ENCODE results near the gene RBFOX2.
"Not testable (repeated sequence)": the region's sequence is repeated elsewhere in the genome, so short reads cannot be mapped to it uniquely, and the experiment has no call there.

Gene RBFOX2

DNA sequence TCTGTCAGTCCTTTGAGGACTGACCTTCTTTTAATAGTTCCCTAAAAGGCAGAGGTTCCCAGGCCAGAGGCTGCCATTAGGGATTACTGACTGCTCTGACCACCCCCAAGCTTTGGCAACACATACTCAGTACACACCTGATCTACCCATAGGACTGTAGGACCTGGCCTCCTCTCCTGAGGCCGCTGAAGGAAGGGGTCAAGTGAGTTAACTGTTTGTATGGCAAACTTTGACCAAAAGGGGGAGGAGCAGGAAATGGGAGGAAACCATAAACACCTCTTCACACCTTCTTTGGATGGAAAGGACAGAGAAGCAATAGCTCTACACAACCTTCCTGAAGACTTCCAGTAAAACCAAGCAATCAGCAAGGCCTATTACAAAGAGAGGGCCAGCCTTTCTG, 207.0 kb downstream of the RBFOX2 start:
- no peak for DNase-seq (ENCODE audit: low spot score)

DNA sequence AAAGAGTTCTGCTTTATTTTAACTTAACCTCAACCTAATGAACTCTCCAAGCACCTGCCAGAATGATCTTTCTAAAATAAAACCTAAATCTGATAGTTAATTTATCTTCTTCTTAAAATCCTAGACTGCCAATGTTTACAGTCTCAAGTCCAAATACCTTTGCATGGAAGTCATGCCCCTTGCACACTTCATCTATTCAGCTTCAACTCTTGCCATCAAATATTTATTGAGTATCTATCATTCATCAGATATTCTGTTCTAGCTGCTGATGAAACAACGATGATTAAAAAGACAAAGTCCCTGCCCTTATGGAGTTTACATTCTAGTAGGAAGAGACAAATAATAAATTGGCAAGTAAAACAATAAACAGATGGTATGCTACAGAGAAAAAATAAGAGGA, 209.2 kb downstream of the RBFOX2 start:
- no peak for DNase-seq (ENCODE audit: low spot score)

DNA sequence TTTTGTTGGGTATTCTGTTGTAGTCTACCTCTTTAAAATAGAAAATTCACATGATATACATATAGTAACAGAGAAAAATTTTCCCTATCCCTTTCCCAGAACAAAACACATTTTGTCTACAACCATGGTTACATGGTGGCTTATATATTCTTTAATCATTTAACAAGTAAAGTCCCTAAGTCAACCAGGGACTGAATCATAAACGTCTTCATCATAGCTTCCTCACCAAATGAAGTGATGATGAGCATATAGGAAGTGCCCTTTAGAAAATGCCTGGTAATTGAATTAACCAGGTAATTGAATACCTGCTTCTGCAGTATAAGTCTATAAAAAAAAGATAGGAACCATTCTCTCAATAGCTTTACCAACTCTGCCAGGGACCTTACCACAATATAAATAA, 209.7 kb downstream of the RBFOX2 start:
- DNase-seq (ENCODE audit: low spot score): no peak

DNA sequence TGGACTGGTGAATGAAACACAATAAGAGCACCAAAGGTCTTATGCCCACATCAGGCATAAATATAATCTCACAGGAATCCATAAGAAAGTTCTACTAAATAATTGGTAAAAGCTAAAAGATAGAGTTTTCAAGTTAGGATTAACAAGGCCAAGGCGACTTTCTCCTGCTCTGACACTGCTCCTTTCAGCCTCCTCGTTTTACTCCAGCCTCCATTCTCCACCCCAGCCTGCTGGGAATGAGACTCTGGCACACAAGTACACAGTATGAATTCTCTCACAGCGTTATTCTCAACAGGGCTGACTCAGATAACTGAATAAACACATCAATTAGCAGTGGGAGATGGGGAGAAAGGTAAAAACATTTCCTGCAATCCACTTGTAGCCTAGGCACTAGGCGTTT, 216.0 kb downstream of the RBFOX2 start:
- no peak for DNase-seq (ENCODE audit: low spot score)

DNA sequence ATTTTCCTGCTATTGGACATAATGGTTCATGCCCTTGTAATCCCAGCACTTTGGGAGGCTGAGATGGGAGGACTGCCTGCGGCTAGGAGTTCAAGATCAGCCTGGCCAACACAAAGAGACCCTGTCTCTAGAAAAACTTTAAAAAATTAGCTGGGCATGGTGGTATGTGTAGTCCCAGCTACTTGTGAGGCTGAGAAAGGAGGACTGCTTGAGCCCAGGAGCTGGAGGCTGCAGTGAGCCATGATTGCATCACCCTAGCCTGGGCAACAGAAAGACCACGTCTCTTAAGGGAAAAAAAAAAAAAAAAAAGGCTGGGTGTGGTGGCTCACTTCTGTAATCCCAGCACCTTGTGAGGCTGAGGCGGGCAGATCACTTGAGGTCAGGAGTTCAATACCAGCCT, 217.0 kb downstream of the RBFOX2 start:
- DNase-seq (ENCODE audit: low spot score): no peak

DNA sequence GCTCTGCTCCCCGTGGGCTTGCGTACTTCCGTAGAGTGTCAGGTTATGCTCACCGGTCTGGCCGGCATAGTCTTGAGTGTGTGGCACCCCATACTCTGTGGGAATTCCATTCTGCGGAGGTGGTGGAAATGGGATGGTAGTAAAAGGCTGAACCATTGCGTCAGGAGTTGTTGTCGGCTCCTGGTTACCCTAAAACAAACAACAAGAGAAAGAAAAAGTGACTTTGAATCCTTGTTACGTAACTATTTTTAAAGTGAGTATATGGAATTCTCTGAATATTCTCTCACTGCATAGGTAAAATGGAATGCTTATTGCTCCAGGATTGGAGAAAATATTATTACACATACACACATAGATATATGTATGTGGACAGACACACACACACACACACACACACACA, 218.8 kb downstream of the RBFOX2 start:
- no peak for DNase-seq (ENCODE audit: low spot score)

DNA sequence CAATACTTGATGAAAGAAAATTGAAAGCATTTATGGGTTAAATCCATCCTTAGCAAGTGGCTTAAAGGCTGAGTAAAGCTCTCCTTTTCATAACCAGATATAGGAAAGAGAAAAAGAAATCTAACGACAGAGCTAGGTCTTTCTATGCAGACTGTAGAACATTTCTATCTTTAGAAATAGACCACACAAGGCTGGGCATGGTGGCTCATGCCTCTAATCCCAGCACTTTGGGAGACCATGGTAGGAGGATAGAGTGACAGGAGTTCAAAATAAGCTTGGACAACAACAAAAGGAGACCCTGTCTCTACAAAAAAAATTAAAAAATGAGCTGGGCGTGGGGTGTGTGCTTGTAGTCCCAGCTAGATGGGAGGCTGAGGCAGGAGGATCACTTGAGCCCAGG, 220.2 kb downstream of the RBFOX2 start:
- no peak for DNase-seq (ENCODE audit: low spot score)

DNA sequence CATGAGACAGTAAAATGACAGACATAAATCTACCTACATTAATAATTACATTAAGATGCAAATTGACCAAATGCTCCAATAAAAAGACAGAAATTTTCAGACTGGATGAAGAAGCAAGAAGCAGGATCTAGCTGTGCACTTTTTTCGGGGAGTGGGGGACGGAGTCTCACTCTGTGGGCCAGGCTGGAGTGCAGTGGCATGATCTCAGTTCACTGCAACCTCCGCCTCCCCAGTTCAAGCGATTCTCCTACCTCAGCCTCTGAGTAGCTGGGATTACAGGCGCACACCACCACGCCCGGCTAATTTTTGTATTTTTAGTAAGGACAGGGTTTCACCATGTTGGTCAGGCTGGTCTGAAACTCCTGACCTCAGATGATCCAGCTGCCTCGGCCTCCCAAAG, 222.0 kb downstream of the RBFOX2 start:
- DNase-seq (ENCODE audit: low spot score): not testable (repeated sequence)

DNA sequence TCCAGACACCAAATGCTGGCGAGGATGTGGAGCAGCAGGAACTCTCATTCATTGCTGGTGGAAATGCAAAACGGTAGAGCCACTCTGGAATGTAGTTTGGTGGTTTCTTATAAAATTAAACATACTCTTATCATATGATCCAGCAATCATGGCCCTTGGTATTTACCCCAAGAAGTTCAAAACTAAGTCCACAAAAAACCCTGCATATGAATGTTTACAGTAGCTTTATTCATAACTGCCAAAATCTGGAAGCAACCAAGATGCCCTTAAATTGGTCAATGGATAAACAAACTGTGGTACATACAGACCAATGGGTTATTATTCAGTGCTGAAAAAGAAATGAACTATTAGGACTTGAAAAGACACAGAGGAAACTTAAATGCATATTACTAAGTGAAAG, 223.2 kb downstream of the RBFOX2 start:
- DNase-seq (ENCODE audit: low spot score): no peak

DNA sequence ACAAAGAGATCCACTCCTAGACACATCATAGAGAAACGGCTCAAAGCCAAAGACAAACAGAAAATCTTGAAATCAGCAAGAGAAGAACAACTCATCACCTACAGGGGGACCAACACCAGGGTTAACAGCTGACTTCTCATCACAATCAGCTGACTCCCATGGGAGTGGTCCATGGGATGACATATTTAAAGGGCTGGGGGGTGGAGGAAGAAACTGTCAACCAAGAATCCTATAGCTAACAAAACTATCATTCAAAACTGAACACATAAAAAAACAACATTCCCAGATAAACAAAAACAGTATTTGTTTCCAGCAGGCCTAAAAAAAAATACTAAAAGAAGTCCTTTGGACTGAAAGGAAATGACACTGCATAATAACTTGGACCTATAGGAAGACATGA, 224.2 kb downstream of the RBFOX2 start:
- no peak for DNase-seq (ENCODE audit: low spot score)

DNA sequence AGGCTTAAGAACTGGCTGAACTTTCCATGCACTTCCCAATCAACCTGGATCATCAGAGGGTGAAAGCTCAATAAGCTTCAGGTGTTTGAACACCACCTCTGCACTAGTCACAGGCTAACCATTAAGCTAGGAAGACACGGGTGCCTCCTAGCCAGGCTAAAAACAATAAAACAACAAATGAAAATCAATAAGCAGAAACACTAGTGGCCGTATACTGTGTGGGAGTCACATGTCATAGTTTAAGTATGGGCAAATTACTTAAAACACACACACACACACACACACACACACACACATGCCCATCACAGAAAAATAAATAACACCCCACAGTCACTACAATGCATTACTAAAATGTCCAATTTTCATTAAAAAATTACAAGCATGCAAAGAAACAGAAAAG, 225.7 kb downstream of the RBFOX2 start:
- DNase-seq (ENCODE audit: low spot score): no peak

DNA sequence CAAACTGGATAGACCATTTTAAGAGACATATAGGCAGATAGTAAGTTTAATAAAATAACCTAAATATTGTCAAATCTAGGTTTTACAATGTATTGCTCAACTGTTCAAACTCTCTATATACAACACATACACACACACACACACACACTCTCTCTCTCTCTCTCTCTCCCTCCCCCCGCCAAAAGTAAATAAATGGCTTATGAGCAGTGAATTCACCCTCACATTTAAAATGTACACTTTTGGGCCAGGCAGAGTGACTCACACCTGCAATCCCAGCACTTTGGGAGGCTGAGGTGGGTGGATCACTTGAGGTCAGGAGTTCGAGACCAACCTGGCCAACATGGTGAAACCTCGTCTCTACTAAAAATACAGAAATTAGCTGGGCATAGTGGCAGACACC, 227.3 kb downstream of the RBFOX2 start:
- DNase-seq (ENCODE audit: low spot score): not testable (repeated sequence)

DNA sequence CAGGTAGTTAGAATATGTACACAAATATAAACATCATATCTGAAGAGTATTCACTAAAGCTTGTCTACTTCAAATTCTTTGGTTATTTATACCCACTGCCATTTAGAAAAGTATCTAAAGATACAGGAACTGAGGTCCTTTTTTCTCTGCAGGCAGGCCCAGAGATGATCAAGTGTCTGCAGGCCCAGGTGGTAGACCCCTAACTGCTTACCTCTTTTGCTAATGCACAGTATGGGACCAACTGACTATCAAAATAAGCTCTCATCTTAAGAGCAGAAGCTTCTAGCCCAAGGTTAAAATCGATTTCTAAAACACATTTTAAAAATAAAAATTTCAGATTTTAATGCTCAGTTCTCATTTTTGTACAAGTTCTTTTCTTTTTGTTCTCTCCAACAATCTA, 229.5 kb downstream of the RBFOX2 start:
- DNase-seq (ENCODE audit: low spot score): no peak

DNA sequence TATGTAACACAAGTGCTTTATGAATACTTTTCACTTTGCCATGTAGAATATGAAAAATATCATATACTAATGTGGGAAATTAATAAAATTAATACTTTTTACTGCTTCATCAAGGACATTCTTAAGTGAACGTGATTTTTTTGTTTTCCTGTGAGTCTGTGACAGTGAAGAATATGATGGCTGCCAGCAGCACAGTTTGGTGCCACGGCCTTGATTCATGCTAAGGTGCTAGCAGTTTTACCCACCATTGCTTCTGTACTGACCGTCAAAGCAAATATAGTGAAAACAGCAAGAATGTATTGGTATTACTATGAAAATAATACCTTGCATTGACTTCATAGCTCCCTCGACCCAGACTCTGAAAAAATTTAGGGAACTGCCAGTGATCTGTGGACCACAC, 231.2 kb downstream of the RBFOX2 start:
- no peak for DNase-seq (ENCODE audit: low spot score)

DNA sequence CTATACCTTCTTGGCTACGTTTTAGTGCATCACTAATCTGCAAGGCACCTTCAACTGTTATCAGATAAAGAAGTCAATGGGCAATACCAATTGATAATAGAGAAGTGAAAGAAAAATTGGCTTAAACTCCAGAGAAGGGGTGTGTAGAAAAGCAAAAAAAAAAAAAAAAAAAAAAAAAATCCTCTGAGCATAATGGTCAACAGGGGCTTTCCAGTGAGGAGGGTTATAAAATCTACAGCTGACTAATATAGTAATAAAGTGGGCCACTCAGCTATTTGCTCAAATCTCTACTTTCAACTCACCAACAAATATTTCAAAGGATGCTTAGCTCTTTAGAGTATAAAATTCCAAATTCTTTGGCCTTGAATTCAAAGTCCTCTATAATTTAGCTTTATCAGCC, 233.1 kb downstream of the RBFOX2 start:
- no peak for DNase-seq (ENCODE audit: low spot score)

DNA sequence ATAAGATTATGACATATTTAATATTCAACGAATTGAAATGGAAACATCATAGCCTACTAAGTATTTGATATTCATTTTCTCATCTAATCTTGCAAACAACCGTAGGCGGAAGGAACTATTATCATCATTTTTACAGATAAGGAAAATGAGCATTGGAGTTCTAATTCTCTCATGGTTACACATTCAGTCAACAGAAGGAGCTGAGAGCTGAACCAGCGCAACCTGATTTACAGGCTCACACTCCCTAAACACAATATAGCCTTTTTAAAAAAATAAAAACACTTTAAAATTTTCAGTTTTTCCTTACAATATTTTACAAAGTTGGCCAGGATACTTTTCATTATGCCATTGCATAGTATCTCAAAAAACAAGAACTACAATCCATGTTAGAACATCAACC, 236.1 kb downstream of the RBFOX2 start:
- DNase-seq (ENCODE audit: low spot score): no peak

DNA sequence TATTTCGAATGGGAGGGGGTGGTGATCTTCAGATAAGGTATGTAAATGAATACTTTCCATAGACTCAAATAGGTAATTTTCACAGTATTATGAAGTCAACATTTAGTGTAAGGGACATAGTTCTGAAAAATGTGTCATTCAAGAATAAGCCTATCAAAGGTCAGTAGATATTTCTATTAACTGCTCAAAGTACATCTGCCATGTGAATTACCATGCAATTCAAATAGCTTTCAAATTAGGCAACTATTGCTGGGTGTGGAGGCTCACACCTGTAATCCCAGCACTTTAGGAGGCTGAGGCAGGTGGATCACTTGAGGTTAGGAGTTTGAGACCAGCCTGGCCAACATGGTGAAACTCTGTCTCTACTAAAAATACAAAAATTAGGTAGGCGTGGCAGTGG, 236.8 kb downstream of the RBFOX2 start:
- DNase-seq (ENCODE audit: low spot score): not testable (repeated sequence)

DNA sequence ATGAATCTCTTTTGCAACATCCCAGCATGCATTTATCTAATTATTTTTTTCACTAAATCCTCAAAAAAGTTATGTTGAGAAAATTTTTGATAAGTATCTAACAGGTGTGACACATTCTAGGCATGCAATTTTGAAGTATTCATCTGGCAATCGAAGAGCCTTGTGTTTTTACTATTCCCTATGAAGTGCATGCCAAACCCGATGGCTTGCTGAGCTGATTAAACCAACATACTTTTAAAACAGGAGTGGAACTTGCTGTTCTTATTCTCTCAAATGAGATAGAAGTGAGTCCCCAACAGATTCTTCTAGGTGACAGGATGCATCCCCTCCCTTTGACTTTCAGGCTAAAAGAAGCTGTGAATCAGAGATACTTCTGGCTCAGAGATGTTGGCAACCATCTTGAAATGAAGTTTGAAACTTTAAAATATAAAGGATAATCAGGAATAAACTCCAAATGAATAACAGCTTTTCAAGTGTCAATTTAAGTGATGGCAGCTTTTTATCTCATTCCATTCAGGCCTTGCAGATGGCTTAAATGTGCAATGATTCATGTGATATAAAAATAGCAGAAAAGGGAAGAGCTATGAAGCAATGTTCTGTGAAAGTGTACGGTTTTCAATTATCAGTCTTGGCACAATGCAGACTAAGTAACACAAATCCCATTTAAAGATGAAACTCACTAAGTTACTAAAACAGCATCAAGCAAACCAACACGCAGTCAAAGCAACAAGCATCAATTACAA, 243.3 kb downstream of the RBFOX2 start:
- peak; percentile 16 for DNase-seq (ENCODE audit: low spot score)

DNA sequence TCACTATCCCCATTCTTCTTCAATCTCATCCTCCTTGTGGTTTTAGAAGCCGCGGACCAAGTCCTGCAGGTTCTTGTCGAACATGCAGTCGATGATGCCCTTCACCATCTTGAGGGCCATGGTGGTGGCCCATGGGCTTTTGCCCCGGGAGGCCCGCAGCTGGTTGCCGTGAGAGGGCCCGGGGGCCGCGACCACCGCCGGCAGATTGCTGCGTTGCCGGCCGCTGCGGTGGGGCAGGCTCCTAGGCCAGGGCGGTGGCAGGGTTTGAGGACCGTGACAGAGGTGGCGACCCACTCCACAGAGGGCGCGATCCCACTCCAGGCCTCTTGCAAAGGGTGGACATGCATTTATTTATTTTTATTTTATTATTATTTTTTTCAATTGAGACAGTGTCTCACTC, 244.0 kb downstream of the RBFOX2 start:
- no peak for DNase-seq (ENCODE audit: low spot score)

DNA sequence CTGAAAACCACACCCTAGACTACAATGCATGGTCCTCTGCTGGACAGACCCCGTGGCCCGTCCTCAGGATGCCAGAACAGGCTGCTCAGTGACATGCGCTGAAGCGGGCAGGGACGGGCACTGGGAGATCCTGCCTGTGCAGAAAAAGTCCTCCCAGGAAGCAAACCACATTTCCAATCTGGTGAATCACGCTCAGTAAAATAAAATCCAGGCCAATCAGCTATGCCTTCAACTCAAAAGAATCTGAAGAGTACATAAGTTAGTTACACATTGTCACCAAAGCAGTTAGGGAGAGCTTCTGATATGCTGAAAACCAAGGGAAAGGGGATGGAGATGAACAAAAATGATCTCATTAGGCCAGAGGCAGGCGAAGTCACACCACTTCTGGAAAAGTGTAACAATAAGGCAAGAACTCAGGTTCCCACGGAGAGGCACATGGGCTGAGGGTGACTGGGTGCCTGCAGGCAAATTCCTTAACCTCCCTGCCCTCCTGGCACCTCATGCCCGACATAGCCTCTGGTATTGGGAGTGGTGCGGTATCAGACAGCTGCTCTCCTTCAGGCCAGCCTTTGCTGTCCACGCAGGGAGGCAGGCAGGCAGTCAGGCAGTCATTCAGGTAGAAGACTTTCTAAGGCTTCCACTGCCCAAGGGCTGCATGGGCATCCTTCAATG, 244.5 kb downstream of the RBFOX2 start:
- no peak for DNase-seq (ENCODE audit: low spot score)

DNA sequence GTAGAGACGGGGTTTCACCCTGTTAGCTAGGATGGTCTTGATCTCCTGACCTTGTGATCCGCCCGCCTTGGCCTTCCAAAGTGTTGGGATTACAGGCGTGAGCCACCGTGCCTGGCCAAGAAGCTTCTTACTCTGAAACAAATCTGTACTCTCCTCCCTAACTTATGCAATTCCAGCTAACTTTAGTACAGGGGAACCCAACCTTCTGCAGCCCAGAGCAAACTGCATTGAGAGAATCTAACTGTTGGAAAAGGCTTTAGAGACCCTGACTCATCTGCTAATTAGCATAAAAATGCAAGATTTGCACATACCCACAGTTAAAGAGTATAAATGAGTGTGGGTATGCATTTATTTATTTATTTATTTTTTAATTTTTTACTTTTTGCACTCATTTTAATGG, 246.1 kb downstream of the RBFOX2 start:
- no peak for DNase-seq (ENCODE audit: low spot score)

DNA sequence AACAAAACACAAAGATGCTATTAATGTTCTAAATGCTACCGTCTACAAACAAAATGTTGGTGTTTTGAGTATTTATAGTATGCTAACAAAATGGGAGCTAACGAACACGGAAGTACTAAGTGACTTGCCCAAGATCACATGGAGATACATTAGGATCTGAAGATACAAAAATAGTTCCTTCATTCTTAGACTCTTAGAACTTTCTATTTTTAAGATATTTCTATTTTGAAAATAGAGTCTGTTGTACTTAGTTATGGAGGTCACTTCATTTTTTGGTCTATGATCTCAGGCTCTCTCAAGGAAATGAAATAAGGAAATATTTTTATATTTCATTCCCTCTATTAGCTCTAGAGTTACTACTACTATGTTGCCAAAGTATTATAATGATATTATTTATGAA, 246.7 kb downstream of the RBFOX2 start:
- DNase-seq (ENCODE audit: low spot score): no peak

DNA sequence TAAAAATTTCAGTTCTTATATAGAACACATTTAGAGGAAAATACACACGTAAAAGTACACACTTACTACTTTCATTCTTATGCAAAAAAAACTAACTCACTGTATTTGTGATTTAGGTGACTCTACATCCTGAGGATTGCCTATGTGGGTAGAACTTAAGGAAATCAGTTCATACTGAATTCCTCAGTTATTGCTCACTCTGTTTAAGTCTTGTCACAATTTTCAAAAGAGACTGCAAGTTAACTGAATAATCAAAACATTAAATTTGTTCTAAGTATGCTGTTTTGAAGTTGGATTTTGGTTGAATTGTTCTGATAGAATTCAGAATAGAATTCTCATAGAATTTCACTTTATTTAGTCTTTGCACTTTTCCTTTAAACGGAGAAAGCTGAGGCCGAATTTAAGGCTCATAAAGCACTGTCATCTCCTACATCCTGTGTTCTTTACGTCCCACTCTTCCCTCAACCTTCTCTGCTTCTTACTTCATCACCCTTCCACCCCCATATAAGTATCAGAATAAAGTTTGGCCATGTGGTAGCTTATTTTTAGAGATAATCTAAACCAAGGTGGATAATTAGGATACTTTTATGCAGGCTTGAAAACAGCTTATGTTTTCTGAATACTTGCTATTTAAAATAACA, 251.2 kb downstream of the RBFOX2 start:
- DNase-seq (ENCODE audit: low spot score): peak; percentile 51

DNA sequence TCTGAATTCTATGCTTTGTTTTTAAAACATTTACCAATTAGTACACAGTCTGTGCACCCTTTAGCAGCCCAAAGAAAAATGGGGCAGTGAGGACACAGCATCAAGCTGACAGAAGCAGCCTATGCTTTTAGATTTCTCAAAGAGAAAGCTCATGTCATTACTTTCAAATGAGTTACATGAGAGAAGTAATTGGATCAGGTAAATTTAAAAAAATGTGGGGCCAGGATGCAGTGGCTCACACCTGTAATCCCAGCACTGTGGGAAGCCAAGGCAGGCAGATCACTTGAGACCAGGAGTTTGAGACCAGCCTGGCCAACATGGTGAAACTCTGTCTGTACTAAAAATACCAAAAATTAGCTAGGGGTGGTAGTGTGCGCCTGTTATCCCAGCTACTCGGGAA, 253.3 kb downstream of the RBFOX2 start:
- no peak for DNase-seq (ENCODE audit: low spot score)
